LoVo (cell line): ENCODE results near the gene MED25.

ENCODE experiments used
- DNase-seq: peaks from one replicate; pipeline ENCODE4 v3.0.0-alpha.2; 2016; ENCODE audit warnings: low spot score

The MED25 gene

GRCh38 chr19:49817964-49818648 is at the start of gene MED25:
MED25 (plus strand) TSS chr19:49818289; CDS start chr19:49818342, 53 bp downstream.
- peak; percentile 78 for DNase-seq

- no peak for DNase-seq
Observed at GRCh38 chr19:49770529-49770928, 47.6 kb upstream of the MED25 start.

GRCh38 chr19:49771674-49772139 is 46.4 kb upstream of the MED25 start:
- no peak for DNase-seq

- no peak for DNase-seq
Observed at GRCh38 chr19:49772850-49773432, 45.1 kb upstream of the MED25 start.

- DNase-seq, result no peak
Observed at GRCh38 chr19:49773663-49774350, 44.3 kb upstream of the MED25 start.

- no peak for DNase-seq
Observed at GRCh38 chr19:49774969-49775368, 43.1 kb upstream of the MED25 start.

- DNase-seq, result no peak
Observed at GRCh38 chr19:49775742-49776370, 42.2 kb upstream of the MED25 start.

- no peak for DNase-seq
Observed at GRCh38 chr19:49776371-49776764, 41.7 kb upstream of the MED25 start.

- no peak for DNase-seq
Observed at GRCh38 chr19:49779731-49780555, 38.1 kb upstream of the MED25 start.

GRCh38 chr19:49780861-49781260 is 37.2 kb upstream of the MED25 start:
- no peak for DNase-seq

- DNase-seq, result no peak
Observed at GRCh38 chr19:49781394-49781793, 36.7 kb upstream of the MED25 start.

GRCh38 chr19:49782515-49782914 is 35.6 kb upstream of the MED25 start:
- no peak for DNase-seq

GRCh38 chr19:49786376-49786820 is 31.7 kb upstream of the MED25 start:
- DNase-seq, result no peak

GRCh38 chr19:49787746-49788145 is 30.3 kb upstream of the MED25 start:
- no peak for DNase-seq

GRCh38 chr19:49788857-49789256 is 29.2 kb upstream of the MED25 start:
- DNase-seq, result no peak

- no peak for DNase-seq
Observed at GRCh38 chr19:49790866-49791265, 27.2 kb upstream of the MED25 start.

- no peak for DNase-seq
Observed at GRCh38 chr19:49791776-49792445, 26.2 kb upstream of the MED25 start.

- no peak for DNase-seq
Observed at GRCh38 chr19:49792829-49793560, 25.1 kb upstream of the MED25 start.

- peak; percentile 8 for DNase-seq
Observed at GRCh38 chr19:49793561-49793840, 24.6 kb upstream of the MED25 start.

GRCh38 chr19:49795615-49796014 is 22.5 kb upstream of the MED25 start:
- DNase-seq, result no peak

GRCh38 chr19:49798574-49798973 is 19.5 kb upstream of the MED25 start:
- DNase-seq, result no peak
